ENCODE data around the gene CAPN14.

The CAPN14 gene

DNA sequence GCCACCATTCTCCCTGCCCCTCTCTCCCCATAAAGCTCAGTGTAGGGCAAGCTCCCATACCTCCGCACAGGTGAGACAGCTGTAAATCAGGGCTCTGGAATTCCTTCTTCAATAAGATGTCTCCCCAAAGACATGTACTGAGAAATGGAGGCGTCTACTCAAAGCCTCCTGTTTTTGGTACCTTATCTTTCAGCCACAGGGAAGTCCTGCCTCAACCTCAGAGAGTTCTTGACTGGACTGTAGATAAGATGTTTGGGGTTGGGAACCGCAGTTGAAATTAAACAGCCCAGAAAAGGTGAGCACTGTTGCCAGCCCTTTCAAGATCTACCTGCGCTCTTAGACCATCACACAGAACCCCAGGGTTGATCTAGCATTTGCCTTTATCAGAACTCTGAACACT is 77.6 kb downstream of the CAPN14 start:
- Histone ChIP-seq H3K27ac (no peak overlapping the region), H3K4me3 (ENCODE audit: low read depth, low read length) (no peak overlapping the region), H3K36me3 (replicated peaks) (no peaks in the 10 kb centered on the region), H3K27me3 (replicated peaks) (peaks cover 14% of the 10 kb centered on the region)
- DNase-seq = no peak
- TF ChIP-seq CTCF (IDR thresholded peaks at IDR 0.05; ENCODE audit: low read depth, low read length, missing control alignments) = no peak
- in situ Hi-C loops (cut with HindIII; ENCODE audit: low pct_ligation_motif_present, low sequenced_read_pairs) = no loop called here

DNA sequence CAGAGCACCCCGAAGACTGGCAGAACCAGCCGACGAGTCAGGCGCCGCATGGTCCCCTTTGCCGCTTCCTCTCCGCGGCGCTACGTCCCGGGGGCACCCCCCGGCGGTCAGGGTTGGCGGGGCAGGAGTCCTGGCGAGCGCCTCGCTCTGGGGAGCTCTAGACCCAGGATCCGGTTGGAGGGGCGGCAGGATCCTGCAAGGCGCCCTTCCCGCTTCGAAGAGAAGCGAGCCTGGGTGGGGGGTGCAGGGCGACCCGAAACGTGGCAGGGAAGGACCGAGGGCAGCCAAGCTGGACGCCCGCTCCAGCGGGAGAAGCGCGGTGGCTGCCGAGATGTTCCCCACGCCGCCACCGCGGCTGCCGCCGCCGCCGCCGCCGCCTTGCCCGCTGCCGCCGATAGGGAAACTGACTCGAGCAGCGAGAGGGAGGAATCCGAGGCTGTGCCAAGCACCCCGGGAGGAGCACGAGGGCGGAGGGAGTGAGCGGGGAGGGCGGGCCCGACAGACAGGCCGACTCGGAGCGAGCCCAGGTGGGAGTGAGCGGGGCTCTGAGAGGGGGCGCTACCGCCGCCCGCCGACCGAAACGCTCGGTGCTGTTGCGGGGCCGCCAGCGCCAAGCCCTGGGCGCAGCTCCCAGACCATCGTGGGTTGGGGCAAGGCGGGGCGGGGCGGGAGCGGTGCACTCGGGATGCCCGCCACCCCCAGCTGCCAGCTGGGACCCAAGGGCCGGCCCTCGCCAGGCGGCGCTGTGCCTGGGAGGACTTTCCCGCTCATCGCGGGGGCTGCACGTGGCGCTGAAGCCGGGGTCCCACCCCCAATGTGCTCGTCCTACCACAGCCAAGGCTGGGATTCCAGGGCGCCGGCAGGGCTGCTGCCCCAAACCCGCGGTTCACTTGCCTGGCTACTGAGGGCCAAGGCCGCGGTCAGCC is 79.0 kb downstream of the CAPN14 start, which contains the start of gene GALNT14:
Gene GALNT14 (minus strand): TSS at position 404 of the 926 bp plus-strand sequence. CDS start 354 bp downstream, at position 50.
- H3K27ac ChIP-seq = no peak within 1 kb of the TSS
- in situ Hi-C loops (cut with HindIII; ENCODE audit: low pct_ligation_motif_present, low sequenced_read_pairs) = no loop called here
- peak; percentile 75 for TF ChIP-seq CTCF (IDR thresholded peaks at IDR 0.05; ENCODE audit: low read depth, low read length, missing control alignments)

GRCh38 chr2:31137211-31138036 is 79.9 kb downstream of the CAPN14 start:
- in situ Hi-C loops (cut with HindIII; ENCODE audit: low pct_ligation_motif_present, low sequenced_read_pairs) = no loop called here
- peak; percentile 15 for TF ChIP-seq CTCF (IDR thresholded peaks at IDR 0.05; ENCODE audit: low read depth, low read length, missing control alignments)
- DNase-seq = no peak
- peaks cover 14% of the 10 kb centered on the region for H3K27me3 ChIP-seq (replicated peaks)
- H3K27ac ChIP-seq = no peak overlapping the region
- peak overlapping the region; percentile 55 for H3K4me3 ChIP-seq (ENCODE audit: low read depth, low read length)
- H3K36me3 ChIP-seq (replicated peaks) = no peaks in the 10 kb centered on the region

More for the DNA sequence above, 79.0 kb downstream of the CAPN14 start, which contains the start of gene GALNT14:
- peak; percentile 16 for DNase-seq
- Histone ChIP-seq H3K4me3 (ENCODE audit: low read depth, low read length) (peak within 1 kb of the TSS; percentile 55), H3K27me3 (replicated peaks) (peaks cover 14% of the 10 kb centered on the region), H3K36me3 (replicated peaks) (no peaks in the 10 kb centered on the region)

DNA sequence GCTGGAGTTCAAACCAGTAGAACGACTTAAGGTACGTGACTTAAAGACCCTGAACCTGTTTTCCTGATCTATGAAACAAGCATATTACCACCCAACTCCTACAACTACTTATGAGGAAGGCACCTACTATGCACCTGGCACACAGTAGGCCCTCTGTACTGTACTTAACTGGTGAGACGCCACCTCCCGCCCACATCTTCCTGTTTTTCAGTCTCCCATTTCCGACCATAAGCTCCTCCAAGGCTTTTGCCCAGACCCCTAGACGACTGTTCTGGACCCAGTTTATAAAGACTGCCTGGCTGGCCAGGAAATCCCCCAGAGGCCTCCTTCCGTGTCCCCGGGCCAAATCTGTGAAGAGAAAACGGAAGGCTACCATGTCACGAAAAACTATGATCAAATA is 80.6 kb downstream of the CAPN14 start:
- Histone ChIP-seq H3K4me3 (ENCODE audit: low read depth, low read length) (no peak overlapping the region), H3K27ac (no peak overlapping the region), H3K36me3 (replicated peaks) (no peaks in the 10 kb centered on the region), H3K27me3 (replicated peaks) (peaks cover 14% of the 10 kb centered on the region)
- no peak for TF ChIP-seq CTCF (IDR thresholded peaks at IDR 0.05; ENCODE audit: low read depth, low read length, missing control alignments)
- in situ Hi-C loops (cut with HindIII; ENCODE audit: low pct_ligation_motif_present, low sequenced_read_pairs) = no loop called here
- DNase-seq = no peak

DNA sequence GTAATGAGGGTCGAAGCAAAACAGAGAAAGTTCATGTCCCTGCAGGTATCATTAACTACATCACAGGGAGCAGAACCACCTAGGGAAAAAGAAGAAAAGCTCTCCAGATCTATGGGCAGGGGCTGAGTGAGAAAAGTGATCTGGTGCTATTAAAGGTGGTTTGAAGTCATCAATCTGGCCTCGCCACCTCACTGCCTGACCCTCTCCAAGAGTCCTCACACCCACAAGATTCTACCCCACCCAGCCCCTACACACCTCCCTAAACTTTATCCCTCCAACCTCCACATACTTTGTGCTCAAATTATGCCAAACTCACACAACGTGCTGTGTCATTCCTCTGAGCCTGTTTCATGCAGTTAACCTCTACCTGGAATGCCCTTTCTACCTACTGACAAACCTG is 81.3 kb downstream of the CAPN14 start:
- no peak overlapping the region for H3K27ac ChIP-seq
- no peak for TF ChIP-seq CTCF (IDR thresholded peaks at IDR 0.05; ENCODE audit: low read depth, low read length, missing control alignments)
- H3K27me3 ChIP-seq (replicated peaks) = peaks cover 14% of the 10 kb centered on the region
- no peak for DNase-seq
- no peaks in the 10 kb centered on the region for H3K36me3 ChIP-seq (replicated peaks)
- in situ Hi-C loops (cut with HindIII; ENCODE audit: low pct_ligation_motif_present, low sequenced_read_pairs) = no loop called here
- H3K4me3 ChIP-seq (ENCODE audit: low read depth, low read length) = no peak overlapping the region
